HG03575 (cell line): ENCODE measurements around the gene F10.

Experiments used
- ATAC-seq: cut with Tn5 transposase; IDR thresholded peaks from one replicate; pipeline ENCODE4 v1.9.1; 2021; ENCODE audit not compliant: unreplicated experiment, insufficient number of reproducible peaks, low FRiP score; ENCODE audit errors: extremely low read depth

Gene F10

DNA sequence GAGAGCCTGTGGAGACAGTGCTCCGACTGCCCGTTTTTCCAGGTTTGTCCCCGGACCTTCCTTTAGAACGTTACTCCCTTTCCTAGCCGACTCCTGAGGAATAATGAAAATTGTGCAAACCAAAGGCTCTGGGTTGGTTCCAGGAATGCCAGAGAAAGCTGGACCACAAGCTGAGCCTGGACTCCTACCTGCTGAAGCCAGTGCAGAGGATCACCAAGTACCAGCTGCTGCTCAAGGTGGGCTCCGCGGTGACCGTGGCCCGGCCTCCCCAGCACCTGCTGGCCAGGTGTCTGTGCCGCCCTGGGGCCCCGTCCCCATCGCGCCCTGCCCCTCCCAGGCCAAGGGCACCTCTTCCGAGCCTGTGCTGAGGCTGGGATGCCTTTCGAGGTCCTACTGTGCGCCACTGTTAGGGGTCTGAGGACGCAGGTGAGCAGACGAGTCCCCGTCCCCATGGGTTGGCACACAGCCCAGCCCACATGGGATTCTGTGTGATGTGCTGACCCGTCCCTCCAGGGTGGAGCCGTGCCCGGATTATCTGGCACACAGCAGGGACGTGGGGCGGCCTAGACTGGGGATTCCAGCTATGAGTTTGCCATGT is 37.6 kb upstream of the F10 start:
- no peak for ATAC-seq

DNA sequence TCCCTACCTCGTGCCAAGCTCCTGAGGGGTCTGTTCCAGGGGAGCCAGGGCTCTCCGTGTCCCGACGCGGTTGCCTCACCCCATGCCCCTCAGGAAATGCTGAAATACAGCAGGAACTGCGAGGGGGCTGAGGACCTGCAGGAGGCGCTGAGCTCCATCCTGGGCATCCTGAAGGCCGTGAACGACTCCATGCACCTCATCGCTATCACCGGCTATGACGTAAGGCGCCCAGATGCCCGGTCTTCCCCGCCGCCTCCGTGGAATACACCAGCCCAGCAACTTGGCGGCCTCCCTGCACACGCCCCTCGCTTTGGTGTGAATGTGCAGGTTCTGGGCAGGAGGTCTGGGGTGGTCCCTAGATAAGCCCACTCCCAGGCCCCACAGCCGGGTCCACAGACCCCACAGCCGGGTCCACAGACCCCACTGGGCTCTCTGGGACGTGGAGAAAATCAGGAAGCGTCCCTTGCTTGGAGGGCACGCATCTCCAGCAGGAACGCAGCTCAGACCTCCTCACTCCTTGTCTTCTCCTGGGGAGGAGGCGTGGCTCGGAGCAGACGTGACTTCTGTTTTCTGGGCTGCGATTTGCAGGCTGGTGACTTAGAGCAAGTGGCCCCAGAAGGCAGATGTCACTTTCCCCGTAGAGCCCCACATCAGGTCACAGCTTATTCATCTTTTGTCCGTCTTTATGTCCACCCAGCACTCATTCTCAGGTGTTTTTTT is 36.4 kb upstream of the F10 start:
- no peak for ATAC-seq

- no peak for ATAC-seq
Observed at GRCh38 chr13:113086991-113087922, 35.3 kb upstream of the F10 start.

GRCh38 chr13:113087923-113088690 is 34.5 kb upstream of the F10 start:
- ATAC-seq = no peak

- no peak for ATAC-seq
Observed at GRCh38 chr13:113088691-113089020, 33.9 kb upstream of the F10 start.

DNA sequence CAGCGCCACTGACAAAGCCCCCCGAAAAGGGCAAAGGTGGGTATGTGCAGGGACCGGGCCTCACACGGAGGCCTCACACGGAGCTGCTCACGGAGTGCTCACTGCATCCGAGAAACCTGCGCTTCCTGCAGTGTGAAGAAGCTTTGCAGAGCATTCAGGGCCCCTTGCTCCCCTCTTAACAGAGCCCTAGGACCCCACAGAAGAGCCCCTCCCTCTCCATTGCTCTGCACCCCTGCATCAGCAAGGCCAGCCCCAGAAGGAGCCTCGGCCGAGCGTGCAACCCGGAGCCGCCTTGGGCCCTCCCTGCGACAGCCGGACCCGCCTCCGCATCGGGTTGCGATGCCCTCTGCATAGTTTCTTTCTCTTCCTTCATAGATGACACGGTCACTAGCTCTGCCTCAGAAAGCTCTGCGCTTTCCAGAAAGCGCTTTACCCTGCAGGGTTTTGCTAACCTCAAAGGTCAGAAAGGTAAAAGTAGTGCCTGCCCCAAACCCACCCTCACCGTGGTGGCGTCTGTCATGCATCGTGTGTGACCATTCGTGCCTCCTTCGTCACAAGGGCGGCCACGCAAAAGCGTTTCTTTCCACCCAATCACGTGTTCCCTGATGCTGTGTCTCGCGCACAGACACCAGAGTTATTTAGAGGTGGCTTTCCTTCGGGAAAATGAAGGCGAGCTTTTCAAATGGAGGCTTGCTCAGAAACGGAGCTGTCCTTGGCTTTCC is 32.7 kb upstream of the F10 start:
- no peak for ATAC-seq

DNA sequence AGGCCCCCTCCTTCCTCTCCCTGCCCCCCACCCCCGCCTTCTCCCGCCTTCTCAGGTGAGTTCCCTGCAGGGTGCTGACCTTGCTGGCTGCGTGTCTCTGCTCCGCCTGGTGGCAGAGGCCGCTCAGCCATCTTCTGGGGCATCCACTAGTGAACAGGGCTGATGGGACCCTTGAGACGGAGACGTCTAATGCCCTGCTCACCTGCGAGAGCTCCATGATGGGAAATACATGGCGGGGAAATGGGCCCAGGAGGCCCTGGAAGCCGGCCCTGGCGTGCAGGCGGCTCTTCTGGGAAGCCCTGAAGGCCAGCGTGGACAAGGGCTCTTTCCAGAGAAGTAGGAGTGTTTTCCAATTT is 32.2 kb upstream of the F10 start:
- ATAC-seq = no peak

- ATAC-seq = no peak
Observed at GRCh38 chr13:113090806-113091205, 31.8 kb upstream of the F10 start.

GRCh38 chr13:113091211-113091771 is 31.3 kb upstream of the F10 start:
- no peak for ATAC-seq

GRCh38 chr13:113091891-113092775 is 30.5 kb upstream of the F10 start:
- ATAC-seq = no peak

GRCh38 chr13:113092776-113093579 is 29.6 kb upstream of the F10 start:
- no peak for ATAC-seq

GRCh38 chr13:113093580-113094409 is 28.8 kb upstream of the F10 start:
- ATAC-seq = no peak

DNA sequence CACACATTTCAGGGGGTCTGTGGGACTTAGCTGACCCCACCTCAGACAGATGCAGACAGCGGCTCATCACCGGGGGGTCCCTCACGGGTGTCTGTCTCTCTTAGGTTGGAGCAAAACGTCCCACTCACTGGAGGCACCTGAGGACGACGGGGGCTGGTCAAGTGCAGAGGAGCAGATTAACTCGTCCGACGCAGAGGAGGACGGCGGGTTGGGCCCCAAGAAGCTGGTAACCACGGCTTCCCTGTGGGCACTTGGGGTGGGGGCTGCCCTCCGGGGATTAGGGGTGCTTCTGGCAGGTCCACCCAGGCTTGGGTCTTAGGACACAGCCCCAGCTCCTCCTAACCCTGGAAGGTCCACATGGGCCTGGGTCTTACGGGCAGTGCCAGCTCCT is 28.2 kb upstream of the F10 start:
- no peak for ATAC-seq

DNA sequence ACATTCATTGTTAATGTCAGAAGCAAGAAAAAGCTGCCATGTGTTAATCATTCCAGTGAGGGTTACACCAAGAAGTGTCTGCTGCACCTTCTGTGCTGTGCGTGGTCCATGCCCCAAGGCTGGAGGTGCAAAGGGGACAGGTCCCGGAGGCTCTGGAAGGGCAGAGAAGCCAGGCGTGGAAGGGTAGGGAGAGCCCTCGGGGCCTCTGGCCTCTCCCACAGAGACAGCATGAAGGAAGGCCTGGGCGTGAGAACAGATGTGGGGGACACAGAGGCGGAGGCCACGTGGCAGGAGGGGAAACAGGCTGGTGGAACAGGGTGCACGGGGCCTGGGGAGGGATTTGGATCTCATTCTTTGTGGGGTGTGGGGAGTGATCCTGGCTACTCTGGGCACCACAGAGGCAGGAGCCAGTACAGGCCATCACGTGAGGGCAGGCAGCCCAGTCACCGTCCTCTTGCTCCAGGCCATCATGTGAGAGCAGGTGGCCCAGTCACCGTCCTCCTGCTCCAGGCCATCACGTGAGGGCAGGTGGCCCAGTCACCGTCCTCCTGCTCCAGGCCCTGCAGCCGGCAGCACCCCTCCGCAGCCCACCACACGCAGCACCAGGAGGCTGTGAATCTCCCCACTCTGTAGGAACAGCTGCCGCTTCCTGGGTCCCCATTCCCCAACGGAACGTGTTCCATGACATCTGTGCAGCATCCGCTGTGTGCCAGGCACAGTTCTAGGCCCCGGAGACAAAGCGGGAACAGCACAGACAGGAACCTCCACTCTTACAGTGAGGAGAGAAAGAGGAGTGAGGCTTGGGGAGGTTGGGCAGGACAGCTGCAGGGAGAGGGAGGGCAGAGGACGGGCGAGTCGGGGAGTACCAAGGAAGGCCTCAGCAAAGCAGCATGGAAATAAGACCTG is 27.2 kb upstream of the F10 start:
- no peak for ATAC-seq

DNA sequence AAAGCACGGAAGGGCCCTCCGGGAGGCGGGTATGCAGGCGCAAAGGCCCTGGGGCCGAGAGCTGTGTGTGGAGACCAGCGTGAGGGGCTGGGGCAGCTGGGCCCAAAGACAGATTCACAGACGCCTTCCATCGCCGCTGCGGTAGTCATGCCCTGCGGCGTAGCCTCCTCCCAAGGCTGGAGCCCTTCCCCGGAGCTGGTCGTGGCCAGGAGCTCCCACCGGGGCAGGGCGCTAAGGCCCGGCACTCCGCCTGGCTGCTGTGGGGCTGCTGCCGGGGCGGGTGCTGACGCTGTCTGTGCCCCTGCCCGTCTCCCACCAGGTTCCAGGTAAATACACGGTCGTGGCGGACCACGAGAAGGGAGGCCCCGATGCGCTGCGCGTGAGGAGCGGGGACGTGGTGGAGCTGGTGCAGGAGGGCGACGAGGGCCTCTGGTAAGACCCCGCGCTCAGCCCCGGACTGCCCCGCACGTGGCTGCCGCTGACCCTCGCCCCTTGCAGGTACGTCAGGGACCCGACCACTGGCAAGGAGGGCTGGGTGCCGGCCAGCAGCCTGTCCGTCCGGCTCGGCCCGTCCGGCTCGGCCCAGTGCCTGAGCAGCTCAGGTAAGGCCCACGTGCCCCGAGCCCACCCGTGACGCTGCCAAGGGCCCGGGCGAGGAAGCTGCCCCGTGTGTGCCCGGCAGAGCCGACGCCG is 26.4 kb upstream of the F10 start:
- no peak for ATAC-seq
